ENCODE data around the gene HNRNPF. TPM values are rescaled to one million over a fixed set of nuclear protein-coding genes. Genes with fewer than 3 reads are reported as not detected.
"Not testable (repeated sequence)": the region's sequence is repeated elsewhere in the genome, so short reads cannot be mapped to it uniquely, and the experiment has no call there.

The HNRNPF gene
- total RNA-seq, 2 donors from 2014 or later: 250 to 394 TPM

DNA sequence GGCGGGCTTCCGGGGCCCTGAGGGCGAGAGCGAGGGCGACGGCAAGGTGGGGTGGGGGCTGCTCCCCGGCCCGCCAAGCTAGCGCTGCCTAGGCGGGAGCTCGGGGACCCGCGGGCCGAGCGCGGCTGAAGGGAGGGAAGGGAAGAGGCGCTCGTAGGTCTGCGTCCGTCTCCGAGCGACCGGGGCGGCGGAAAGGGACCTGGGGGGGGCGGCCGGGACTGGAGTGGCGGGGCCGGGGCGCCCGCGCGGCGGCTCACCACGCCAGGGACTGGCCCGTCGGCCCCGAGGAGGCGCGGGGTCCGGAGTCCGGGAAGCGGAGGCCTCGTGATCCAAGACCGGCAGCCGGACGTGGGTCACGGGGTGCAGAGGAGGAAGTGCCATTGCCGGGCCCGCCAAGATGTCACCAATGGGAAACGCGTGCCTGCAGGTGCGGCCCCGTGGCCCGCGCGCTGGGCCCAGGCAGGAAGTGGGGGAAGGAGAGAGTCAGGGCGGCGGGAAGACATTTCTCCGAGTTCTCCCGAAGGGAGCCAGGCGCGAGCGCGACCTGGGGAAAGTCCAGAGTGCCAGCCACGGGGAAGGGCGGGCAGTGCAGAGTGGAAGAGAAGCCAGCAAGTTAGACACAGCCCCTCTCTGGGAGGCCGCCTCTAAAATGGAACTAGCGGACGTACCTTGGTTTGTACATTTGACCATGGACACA lies 11.9 kb downstream of the HNRNPF start:
- Histone ChIP-seq H3K27ac (peak overlapping the region; percentile 95), H3K27me3 (no peaks in the 10 kb centered on the region), H3K4me3 (peak overlapping the region; percentile 58), H3K9me3 (no peaks in the 10 kb centered on the region), H3K4me1 (peaks cover 17% of the 10 kb centered on the region), H3K9ac (ENCODE audit: low read depth in 2 of 2, low read length in 2 of 2) (peak overlapping the region; percentile 55 to 86), H3K36me3 (peaks cover 16% of the 10 kb centered on the region)
- TF ChIP-seq, protein P1, sequence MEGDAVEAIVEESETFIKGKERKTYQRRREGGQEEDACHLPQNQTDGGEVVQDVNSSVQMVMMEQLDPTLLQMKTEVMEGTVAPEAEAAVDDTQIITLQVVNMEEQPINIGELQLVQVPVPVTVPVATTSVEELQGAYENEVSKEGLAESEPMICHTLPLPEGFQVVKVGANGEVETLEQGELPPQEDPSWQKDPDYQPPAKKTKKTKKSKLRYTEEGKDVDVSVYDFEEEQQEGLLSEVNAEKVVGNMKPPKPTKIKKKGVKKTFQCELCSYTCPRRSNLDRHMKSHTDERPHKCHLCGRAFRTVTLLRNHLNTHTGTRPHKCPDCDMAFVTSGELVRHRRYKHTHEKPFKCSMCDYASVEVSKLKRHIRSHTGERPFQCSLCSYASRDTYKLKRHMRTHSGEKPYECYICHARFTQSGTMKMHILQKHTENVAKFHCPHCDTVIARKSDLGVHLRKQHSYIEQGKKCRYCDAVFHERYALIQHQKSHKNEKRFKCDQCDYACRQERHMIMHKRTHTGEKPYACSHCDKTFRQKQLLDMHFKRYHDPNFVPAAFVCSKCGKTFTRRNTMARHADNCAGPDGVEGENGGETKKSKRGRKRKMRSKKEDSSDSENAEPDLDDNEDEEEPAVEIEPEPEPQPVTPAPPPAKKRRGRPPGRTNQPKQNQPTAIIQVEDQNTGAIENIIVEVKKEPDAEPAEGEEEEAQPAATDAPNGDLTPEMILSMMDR (IDR thresholded peaks at IDR 0.05): no peak
- peak; percentile 93 for DNase-seq
- intact Hi-C loops (cut with DNase I): no loop called here

DNA sequence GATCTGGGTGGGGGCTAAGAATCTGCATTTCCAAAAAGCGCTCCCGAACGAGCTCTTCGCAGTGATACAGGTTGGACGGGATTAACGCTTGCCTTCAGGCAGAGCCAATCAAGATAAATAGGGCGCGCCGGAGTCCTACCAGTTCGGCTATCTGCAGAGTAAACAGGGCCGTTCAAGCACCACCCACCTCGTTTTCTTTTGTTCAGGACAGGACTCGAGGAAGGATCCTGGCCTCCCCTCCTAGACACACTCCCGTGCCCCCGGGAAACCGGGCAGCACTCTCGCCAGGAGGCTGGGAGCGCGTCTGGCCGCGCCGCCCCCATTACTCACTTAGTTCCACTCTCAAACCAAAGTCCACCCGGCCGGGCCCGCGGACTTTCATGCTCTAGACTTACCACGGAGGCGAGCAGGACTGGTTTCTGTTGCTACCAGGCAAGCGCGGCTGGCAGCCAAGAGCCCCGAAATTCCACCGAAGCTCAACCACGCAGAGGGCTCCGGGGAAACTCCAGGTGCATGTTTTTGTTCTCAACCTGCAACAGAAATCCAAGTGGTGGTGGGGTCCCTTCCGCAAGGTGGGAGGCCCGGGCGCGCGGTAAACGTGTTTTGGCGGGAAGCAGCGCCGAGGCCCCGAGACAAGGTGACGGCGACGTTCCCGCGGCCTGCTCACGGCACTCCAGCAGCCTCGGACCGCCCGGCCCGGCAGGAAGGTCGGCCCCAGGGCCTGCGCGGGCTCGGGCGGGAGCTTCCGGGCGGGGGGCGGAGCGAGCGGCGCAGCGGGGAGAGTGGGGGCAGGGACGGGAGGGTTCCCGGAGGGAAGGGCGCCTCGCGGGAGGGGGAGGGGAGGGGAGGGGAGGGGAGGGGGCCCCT lies 12.7 kb downstream of the HNRNPF start:
- Histone ChIP-seq H3K9me3 (no peaks in the 10 kb centered on the region), H3K9ac (ENCODE audit: low read depth in 2 of 2, low read length in 2 of 2) (peak overlapping the region; percentile 86 to 96), H3K27ac (peak overlapping the region; percentile 95), H3K4me3 (peak overlapping the region; percentile 58), H3K4me1 (peaks cover 17% of the 10 kb centered on the region), H3K36me3 (peaks cover 24% of the 10 kb centered on the region), H3K27me3 (no peaks in the 10 kb centered on the region)
- DNase-seq: peak; percentile 86
- intact Hi-C loops (cut with DNase I): no loop called here
- TF ChIP-seq, protein P1 (IDR thresholded peaks at IDR 0.05): no peak

DNA sequence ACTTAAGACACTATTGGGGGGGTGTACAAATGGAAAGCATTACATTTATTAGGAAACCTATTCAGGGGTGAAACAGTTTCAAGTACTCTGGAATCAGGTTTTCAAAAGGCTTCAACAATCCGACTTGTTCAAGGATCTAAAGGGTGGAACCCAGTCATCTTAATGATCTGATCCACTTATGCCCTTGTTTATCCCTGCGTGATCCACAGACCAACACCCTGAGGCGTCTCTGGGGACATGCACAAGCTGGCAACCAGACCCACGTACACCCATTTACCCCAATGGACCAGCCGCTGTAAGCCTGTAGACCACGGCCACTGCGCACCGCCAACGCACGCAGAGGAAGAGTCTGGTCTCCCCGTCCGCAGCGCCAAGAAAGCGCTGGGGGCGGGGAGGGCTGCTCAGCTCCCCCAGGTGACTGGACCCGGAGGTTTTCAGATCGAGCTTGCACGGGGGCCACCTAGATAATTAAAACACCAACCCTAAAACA lies 13.4 kb downstream of the HNRNPF start:
- TF ChIP-seq, protein P1 (IDR thresholded peaks at IDR 0.05): no peak
- intact Hi-C loops (cut with DNase I): no loop called here
- H3K27ac ChIP-seq: peak overlapping the region; percentile 95
- DNase-seq: no peak
- H3K4me1 ChIP-seq: peaks cover 17% of the 10 kb centered on the region
- H3K27me3 ChIP-seq: no peaks in the 10 kb centered on the region
- H3K4me3 ChIP-seq: peak overlapping the region; percentile 58
- no peaks in the 10 kb centered on the region for H3K9me3 ChIP-seq
- H3K36me3 ChIP-seq: peaks cover 30% of the 10 kb centered on the region
- H3K9ac ChIP-seq (ENCODE audit: low read depth in 2 of 2, low read length in 2 of 2): peak overlapping the region; percentile 86 to 96

DNA sequence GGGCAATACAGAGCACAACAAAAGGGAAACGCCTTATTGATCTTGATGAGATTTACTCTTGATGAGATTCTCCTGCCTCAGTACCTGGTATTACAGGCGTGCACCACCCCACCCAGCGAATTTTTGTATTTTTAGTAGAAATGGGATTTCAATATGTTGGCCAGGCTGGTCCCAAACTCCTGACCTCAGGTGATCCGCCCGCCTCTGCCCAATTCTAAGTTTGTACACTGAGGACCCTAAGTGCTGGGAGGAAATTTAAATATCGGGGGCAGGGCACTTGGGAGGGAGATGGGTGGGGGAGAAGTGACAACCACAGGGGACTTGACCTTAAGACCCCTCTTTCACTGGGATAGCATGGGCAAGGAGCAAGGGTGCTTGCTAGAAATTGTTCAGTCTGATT lies 14.1 kb downstream of the HNRNPF start:
- Histone ChIP-seq H3K27me3 (no peaks in the 10 kb centered on the region), H3K9ac (ENCODE audit: low read depth in 2 of 2, low read length in 2 of 2) (peak overlapping the region; percentile 86 to 96), H3K36me3 (peaks cover 35% of the 10 kb centered on the region), H3K27ac (no peak overlapping the region), H3K9me3 (no peaks in the 10 kb centered on the region), H3K4me3 (peak overlapping the region; percentile 58), H3K4me1 (peaks cover 20% of the 10 kb centered on the region)
- TF ChIP-seq, protein P1 (IDR thresholded peaks at IDR 0.05): no peak
- DNase-seq: no peak
- intact Hi-C loops (cut with DNase I): no loop called here

DNA sequence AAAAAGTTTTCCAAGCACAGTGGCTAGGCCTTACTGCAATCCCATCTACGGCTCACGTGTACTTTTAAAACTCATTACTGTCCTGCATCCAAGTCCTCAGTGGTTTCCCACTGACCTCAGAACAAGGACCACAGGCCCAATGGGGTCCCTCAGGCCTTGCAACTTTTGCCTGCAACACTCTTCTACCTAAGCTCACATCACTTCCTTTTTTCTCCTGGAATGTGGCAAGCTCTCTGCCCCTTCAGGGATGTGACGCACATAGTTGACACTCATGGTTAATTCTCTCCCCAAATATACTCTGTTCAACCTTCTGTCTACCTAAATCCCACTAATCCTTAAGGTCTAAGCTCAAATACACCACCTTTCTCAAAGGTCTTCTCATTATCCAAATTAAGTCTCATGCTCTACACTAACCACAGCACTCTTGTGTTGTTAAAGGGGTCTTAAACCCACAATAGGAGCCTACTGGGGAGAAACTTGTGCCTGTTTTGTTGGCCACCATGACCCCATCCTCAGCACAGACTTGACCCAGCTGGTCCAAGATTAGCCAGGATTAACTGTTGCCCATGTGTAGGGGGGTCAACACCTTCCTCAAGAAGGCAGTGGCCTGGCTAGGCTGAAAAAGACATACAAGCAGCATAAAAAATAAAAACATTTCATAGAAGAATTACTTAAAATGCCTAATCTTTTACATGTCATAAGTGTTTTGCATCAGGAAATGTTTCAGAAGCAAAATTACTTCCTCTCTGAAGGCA lies 15.2 kb downstream of the HNRNPF start:
- peaks cover 35% of the 10 kb centered on the region for H3K36me3 ChIP-seq
- no peak overlapping the region for H3K27ac ChIP-seq
- no peak overlapping the region for H3K9ac ChIP-seq (ENCODE audit: low read depth in 2 of 2, low read length in 2 of 2)
- peaks cover 14% of the 10 kb centered on the region for H3K4me1 ChIP-seq
- no peaks in the 10 kb centered on the region for H3K9me3 ChIP-seq
- H3K27me3 ChIP-seq: no peaks in the 10 kb centered on the region
- TF ChIP-seq, protein P1 (IDR thresholded peaks at IDR 0.05): no peak
- intact Hi-C loops (cut with DNase I): no loop called here
- no peak for DNase-seq
- H3K4me3 ChIP-seq: no peak overlapping the region

DNA sequence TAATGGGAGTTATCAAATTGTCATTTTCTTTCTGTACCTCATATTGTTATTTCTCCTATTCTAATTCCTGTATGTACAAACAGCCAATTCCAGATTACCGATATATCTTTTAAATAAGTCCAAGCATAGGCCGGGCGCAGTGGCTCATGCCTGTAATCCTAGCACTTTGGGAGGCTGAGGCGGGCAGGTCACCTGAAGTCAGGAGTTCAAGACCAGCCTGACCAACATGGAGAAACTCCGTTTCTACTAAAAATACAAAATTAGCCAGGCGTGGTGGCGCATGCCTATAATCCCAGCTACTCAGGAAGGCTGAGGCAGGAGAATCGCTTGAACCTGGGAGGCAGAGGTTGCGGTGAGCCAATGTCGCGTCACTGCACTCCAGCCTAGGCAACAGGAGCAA lies 15.8 kb downstream of the HNRNPF start:
- H3K27me3 ChIP-seq; H3K27ac ChIP-seq; DNase-seq; H3K4me1 ChIP-seq; H3K4me3 ChIP-seq; intact Hi-C loops (cut with DNase I); H3K9me3 ChIP-seq; H3K9ac ChIP-seq (ENCODE audit: low read depth in 2 of 2, low read length in 2 of 2): not testable (repeated sequence)
- peaks cover 41% of the 10 kb centered on the region for H3K36me3 ChIP-seq

All from colonic mucosa (tissue), 4 donors.